NOMO-1 treated with DMSO at 0.1 percent for 48 hours (cell line): ENCODE data around the gene RALGAPB.
"Not testable (repeated sequence)": the region's sequence is repeated elsewhere in the genome, so short reads cannot be mapped to it uniquely, and the experiment has no call there.

Experiments
- DNase-seq: peaks from one replicate; lab custom pipeline; 2025; ENCODE audit not compliant: unreplicated experiment; lab: John Stamatoyannopoulos, UW

Gene RALGAPB

DNA sequence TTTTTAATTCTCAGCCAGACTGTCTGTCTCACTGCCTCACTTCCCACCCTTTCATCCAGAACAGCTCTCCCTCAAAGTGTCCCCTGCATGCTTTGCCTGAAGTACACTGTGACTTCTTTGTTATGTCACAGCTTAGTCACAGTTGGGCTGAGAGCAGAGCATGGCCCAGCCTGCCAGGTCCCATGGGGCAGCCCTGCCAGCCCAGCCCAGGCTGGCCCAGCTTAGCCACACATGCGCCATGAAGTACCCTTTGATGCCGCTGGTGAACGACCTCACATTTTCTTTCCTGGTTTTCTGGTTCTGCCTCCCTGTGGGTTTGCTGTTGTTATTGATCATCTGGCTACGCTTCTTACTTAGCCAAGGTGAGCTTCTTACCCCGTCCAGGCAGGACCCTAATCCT, 108.4 kb downstream of the RALGAPB start, which contains the start of gene ADIG:
TSS of gene ADIG (plus strand) at position 185 of the 400 bp plus-strand sequence. CDS start at position 239, 54 bp downstream.
- DNase-seq, result no peak

- DNase-seq, result no peak
Measured at GRCh38 chr20:38581830-38582358, 109.3 kb downstream of the RALGAPB start.

DNA sequence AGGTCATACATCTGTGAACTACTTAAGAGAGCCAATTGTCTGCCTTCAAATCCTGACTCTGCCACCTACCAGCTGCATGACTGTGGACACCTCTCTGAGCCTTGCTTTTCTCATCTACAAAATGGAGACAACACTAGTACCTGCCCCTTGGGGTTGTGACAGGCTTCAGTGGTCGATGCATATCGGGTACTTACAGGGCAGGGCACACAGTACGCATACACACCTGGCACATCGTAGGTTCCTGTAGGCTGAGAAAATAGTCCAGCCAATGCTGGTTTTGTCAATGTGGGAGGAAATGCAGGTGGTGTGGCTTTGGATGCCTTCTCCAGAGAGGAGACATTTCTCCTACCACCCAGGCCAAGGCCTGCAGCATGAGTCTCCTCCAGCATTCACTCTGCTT, 110.7 kb downstream of the RALGAPB start:
- no peak for DNase-seq

DNA sequence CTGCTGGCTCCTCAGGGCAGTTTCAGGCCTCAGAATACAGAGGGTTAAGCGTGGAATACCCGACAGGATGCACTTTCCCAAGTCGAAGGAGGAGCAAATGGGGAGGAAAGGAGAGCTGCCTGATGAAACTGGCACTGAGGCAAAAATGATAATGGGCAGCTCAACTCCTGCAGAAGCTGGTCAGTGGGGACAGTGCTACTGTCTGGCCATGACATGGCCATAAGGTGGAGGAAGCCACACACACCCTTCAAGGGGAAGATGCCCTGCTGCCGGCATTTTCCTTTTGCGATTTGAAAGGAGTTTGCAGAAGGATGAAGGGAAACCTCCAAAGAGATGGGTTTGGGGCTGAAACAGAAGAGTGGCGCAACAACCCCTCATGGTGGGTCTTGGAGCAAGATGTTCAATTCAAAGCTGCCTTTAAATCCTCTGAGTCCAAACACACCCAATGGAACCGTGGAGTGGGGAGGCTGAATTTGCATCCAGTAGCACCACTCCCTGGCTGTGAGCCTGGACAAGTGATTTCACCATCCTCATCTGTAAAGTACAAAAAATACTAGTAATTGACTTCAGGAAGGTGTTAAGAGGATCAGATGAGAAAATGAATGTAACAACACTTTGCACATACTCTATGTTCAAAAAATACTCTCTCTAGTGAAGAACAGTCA, 111.6 kb downstream of the RALGAPB start:
- DNase-seq, result no peak

- DNase-seq, result no peak
Measured at GRCh38 chr20:38585404-38586180, 112.9 kb downstream of the RALGAPB start.

GRCh38 chr20:38586181-38586525, 113.5 kb downstream of the RALGAPB start:
- no peak for DNase-seq

- DNase-seq, result no peak
Measured at GRCh38 chr20:38588303-38588702, 115.7 kb downstream of the RALGAPB start.

GRCh38 chr20:38589351-38589750, 116.7 kb downstream of the RALGAPB start:
- no peak for DNase-seq

GRCh38 chr20:38589967-38590675, 117.5 kb downstream of the RALGAPB start:
- no peak for DNase-seq

DNA sequence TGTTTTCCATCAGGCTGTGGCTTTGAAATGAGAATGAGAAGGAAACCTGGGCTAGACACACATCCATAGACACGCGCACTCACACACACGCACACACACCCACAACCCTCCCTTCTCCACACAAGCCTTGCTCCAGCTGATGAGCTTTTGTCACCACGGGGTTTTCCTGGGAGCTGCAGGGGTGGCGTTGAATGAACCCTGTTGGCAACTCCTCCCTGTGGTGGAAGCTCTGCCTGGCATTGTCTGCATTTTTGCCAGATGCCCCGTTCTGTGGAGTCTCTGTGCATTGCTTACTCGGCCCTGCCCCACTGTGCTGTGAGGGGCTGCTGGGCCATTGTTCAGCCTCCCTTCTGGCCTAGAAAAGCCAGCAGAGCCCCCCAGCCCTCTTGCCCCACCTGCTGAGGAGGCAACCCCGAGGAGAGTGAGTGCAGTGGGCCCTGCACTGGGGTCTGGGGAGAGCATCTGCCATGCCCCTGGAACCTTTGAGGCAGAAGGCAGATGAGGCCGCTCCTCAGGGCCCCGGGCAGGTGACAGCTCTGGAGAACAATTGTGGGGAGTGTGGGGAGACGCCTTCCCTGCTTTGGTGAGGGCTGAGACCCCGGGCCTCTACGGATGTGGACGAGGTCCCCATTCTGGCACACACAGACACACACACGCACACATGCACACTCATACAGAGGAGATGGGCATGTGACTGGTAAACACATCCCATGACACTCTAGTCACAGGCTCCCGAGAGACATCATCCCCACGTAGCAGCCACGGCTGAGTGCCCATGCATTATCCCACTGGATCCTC, 118.2 kb downstream of the RALGAPB start:
- DNase-seq, result no peak

DNA sequence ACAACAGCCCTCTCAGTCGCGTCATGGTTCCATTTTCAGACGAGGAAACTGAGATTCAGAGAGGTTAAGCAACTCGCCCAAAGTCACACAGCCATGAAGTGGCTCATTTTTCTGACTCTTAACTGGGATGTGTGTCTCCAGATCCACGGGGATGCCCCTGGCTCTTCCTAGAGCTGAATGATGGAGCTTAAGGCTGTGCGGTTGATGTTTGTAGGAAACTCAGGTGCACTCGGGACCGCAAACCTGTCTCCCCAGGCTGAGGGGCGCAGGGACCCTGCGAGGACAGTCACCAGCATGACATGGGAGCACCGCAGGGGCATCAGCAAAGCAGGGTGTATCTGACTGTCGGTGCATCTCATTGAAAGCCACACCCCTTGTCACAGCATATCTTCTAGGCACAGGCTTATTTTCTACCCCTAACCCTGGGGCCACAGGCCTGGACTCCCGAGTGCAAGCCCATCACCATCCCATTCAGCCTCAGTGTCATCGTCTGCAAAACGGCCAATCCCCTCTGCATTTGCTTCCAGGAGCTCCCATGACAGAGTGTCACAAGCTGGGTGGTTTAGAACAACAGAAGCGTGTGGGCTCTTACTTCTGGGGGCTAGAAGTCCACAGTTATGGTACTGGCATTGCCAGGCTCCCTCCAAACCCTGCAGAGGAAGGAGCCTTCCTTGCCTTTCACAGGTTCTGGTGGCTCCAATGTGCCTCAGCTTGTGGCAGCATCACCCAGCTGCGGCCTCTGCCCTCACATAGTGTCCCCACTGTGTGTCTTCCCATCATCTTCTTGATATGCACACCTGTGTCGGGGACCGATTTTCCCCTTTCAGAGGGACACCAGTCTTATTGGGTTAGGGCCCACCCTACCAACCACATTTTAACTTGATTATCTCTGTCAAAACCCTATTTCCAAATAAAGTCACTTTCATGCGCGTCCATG, 119.1 kb downstream of the RALGAPB start:
- no peak for DNase-seq

- DNase-seq, result not testable (repeated sequence)
Measured at GRCh38 chr20:38592411-38592790, 119.8 kb downstream of the RALGAPB start.

DNA sequence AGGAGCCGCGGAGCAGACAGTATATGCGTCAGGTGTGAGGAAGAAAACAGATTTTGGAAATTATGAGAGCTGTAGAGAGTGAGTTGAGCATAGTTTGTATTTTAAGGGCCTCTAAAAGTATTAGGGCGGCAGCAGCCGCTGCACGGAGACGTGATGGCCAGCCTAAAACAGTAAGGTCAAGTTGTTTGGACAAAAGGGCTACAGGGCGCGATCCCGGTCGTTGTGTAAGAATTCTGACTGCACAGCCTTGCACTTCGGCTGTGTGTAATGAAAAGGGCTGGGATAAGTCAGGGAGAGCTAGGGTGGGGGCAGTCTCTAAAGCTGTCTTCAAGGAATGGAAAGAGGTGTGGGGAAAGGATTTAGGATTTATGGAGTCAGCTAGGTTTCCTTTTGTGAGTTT, 121.6 kb downstream of the RALGAPB start:
- not testable (repeated sequence) for DNase-seq

GRCh38 chr20:38595886-38596285, 123.2 kb downstream of the RALGAPB start:
- DNase-seq, result not testable (repeated sequence)

GRCh38 chr20:38599410-38599882, 126.8 kb downstream of the RALGAPB start:
- no peak for DNase-seq

DNA sequence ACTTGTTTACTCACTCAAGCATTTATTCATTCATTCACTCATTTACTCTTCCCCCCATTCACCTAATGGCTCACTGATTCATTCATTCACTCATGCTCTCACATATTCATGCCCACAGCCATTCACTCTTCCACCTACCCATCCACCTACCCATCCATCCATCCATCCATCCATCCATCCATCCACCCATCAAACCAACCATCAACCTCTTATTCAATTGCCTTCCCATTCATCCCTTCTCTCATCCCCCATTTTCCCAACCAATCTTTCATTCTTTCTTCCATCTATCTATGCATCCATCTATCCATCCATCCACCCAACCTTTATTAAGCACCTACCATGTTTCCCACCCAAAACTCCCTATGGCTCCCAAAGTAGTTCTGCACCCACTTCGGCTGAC, 127.4 kb downstream of the RALGAPB start:
- DNase-seq, result no peak

DNA sequence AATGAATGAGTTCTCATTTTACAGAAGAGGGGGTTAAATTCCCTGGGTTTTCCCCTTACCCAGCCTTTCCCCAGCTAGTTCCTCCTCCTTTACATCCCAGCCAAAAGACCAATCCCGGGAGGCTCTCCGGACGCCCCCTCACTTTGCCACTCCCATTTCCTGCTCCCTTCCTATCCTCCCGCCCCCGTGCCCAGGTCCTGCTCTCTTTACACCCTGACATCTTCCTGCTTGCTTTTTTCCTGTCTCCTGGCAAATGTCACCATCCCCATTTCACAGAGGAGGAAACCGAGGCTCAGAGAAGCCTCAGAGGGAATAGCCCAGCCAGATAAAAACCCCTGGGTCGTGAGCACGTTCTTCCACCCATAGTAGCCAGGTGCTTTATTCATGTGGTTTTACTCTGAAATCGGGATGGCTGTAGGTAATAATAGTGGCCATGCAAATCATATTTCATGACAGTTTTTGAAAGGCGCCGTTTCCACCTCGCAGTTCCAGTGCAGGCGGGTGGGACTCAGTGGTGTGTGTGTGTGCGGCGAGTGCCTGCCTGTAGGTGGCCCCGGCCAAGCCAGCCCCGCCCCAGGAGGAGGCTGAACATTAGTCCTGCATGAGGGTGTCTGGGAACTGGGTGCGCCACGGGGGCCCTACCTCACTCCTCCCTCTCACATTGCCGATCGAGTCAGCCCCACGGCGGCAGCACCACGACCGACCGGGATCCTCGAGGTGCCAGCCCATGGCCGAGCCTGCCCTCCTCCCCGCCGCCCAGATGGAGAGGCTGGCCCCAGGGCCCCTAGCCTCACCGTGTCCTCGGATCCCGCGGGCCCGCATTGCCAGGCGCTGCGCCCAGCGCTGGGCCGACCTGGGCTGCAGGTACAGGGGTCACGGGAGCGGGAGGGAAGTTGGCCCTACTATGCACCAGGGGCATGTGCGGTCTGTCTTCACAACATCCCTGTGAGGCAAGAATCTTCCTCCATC, 128.9 kb downstream of the RALGAPB start, which contains the start of gene ARHGAP40:
TSS of gene ARHGAP40 (plus strand) at position 594 of the 969 bp plus-strand sequence.
- DNase-seq, result no peak

DNA sequence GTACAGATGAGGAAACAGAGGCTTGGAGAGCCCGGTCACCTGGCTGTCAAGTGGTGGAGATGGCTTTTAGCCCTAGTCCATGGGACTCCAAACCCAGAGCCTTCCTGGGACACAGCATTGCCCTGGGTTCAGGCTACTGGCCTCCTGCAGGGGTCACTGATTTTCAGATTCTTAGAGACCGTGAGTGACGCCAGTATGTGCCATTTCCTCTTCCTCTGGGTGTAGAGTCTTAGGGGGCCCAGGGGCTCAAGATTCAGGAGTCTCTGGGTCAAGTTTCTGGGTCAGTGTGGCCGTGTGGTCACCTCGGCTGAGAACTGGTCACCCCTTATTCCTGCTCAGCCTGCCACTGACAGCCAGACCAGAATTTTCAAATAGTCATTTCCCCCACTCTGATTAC, 129.5 kb downstream of the RALGAPB start:
- DNase-seq, result no peak
